Measurements from ENCODE around the gene CCDC74B.
"Not testable (repeated sequence)": the region's sequence is repeated elsewhere in the genome, so short reads cannot be mapped to it uniquely, and the experiment has no call there.

The CCDC74B gene

DNA sequence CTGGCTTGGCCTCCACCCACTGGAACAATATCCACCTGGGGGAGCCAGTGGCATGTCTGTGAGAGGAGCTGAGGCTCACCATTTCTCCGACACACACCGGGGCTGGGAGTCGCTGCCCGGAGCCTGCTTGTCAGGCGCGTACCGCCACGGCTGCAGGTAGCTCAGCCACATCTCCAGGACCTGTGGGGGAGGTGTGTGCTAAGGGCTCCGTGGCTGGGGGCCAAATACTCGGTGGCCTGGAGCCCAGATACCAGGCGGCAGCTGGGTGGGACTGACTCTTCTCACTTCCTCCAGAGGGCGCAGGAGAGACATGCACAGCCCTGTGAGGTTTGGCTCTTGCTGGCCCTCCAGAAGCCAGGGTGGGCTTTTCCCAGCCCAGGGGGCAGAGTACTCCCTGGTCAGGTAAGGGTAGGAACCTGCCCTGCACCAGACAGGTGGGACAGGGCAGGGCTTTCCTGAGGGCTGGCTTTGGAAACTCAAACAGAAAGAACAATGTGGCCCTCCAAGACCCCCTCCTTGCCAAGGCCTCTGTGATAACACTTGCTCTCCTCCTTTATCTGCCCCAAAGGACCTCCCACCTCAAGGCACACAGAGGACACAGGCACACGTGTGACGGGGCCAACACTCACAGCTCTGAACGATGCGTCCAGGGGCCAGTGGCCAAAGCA, 11.2 kb upstream of the CCDC74B start:
- not testable (repeated sequence) for H3K27ac ChIP-seq (ENCODE audit: low read length); H3K27me3 ChIP-seq (ENCODE audit: control insufficient read depth, insufficient read depth, low read length); H3K9me3 ChIP-seq (ENCODE audit: control insufficient read depth, insufficient read depth, low read length); H3K4me1 ChIP-seq (ENCODE audit: control insufficient read depth, insufficient read depth, low read length); H3K4me3 ChIP-seq (ENCODE audit: low read length)
- H3K36me3 ChIP-seq (ENCODE audit: control insufficient read depth, insufficient read depth, low read length): peaks cover 23% of the 10 kb centered on the region
- peak; percentile 13 for DNase-seq (ENCODE audit: low read depth, low spot score)
- WGBS (ENCODE audit: insufficient coverage, insufficient read length): no CpG with 5 or more reads among the region's 16 CpGs

DNA sequence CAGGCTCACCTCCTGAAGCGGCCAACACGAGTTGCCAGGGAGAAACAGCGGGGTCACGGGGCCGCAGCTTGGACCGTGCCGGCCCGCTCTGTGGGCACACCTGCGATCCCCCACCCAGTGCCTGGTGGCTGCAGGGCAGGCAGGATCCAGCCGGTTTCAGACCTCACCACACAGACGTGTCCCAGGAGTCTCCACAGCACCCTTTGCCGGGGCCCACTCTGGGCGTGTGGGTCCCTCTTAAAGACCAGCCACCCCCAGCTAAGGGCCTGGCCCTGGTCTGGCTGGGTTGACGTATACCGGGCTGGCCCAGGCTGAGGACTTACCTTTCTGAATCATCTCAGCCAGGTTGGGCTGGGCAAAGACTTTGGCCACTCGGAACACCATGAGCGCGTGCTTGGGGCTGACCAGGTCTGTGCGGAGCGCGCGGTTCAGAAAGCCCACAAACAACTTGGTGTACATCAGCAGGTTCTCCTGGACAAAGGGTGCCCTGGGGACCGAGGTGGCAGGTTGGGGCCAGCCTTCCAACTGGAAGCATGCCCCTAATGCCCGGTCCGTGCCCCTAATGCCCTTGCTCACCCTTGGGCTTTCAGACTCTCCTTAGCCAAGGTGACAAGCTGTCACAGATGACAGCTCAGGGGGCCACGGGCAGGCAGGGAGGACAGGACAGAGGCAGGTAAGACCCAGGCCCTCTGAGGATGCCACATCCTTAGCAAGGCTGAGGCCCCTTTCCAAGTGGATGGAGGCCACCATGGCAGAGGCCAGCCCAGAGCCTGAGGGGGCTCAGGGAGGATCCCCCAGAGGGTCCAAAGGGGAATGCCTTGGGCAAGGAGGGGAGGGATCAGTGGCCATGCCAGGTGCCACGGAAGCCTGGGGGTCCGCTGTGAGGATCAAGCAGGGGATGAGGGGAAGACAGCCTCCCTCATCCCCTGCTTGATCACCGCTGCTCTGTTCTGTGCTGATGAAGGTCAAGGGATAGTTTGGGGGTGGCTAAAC, 10.2 kb upstream of the CCDC74B start:
- Histone ChIP-seq H3K36me3 (ENCODE audit: control insufficient read depth, insufficient read depth, low read length) (peaks cover 23% of the 10 kb centered on the region), H3K4me1 (ENCODE audit: control insufficient read depth, insufficient read depth, low read length) (no peaks in the 10 kb centered on the region), H3K4me3 (ENCODE audit: low read length) (no peak overlapping the region), H3K27me3 (ENCODE audit: control insufficient read depth, insufficient read depth, low read length) (no peaks in the 10 kb centered on the region), H3K9me3 (ENCODE audit: control insufficient read depth, insufficient read depth, low read length) (no peaks in the 10 kb centered on the region), H3K27ac (ENCODE audit: low read length) (no peak overlapping the region)
- DNase-seq (ENCODE audit: low read depth, low spot score): no peak
- no CpG with 5 or more reads among the region's 29 CpGs for WGBS (ENCODE audit: insufficient coverage, insufficient read length)

DNA sequence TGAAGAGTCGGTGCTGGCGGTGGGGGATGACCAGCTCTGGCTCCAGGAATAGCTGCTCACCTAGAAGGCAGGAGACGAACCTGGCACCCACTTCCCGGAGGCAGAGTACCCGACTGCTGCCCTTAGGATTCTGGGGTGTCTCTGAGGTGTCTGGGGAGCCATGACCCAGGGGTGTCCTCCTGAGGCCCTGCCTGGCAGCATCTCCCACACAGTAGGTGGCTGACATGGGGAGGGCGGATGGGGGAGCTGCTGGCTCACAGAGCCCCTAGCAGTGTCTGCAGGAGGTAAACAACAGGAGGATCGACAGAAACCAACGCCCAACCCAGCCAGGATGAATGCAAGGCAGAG, 9.5 kb upstream of the CCDC74B start:
- H3K36me3 ChIP-seq (ENCODE audit: control insufficient read depth, insufficient read depth, low read length): peaks cover 23% of the 10 kb centered on the region
- H3K27ac ChIP-seq (ENCODE audit: low read length); H3K4me3 ChIP-seq (ENCODE audit: low read length); H3K9me3 ChIP-seq (ENCODE audit: control insufficient read depth, insufficient read depth, low read length); DNase-seq (ENCODE audit: low read depth, low spot score); H3K27me3 ChIP-seq (ENCODE audit: control insufficient read depth, insufficient read depth, low read length); H3K4me1 ChIP-seq (ENCODE audit: control insufficient read depth, insufficient read depth, low read length): not testable (repeated sequence)
- no CpG with 5 or more reads among the region's 8 CpGs for WGBS (ENCODE audit: insufficient coverage, insufficient read length)

DNA sequence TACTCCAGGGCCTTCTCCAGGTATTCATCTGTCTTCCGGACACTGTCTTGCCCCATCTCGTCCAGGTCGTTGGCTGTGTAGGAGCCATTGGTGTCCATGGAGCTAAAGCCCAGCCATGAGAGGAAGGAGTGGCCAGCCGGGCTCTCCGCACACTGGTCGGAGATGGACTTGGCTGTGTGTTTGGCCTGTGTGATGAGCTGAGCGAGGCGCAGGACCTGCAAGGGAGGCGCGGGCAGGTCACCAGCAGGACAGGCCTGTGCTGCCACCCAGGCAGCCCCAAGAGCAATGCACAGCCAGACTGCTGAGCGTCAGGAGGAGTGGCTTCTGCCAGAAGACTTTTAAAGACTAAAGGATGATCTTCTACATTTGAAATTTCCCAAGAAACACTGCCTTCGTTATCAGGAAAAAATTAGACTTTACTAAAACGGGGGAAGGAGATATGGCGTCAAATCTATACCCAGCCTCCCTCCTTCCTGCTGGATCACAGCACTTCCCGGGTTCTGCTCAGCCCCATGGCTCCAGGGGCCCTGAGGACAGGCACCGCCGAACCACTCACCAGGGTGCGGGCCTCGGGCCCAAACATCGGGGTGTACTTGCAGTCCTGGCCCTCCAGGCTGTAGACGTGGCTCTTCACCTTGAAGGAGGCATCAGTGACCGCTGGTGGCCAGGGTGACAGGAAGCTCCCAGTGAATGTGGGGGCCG, 9.0 kb upstream of the CCDC74B start:
- H3K27ac ChIP-seq (ENCODE audit: low read length); DNase-seq (ENCODE audit: low read depth, low spot score); H3K9me3 ChIP-seq (ENCODE audit: control insufficient read depth, insufficient read depth, low read length); H3K27me3 ChIP-seq (ENCODE audit: control insufficient read depth, insufficient read depth, low read length); H3K4me3 ChIP-seq (ENCODE audit: low read length); H3K4me1 ChIP-seq (ENCODE audit: control insufficient read depth, insufficient read depth, low read length): not testable (repeated sequence)
- peaks cover 23% of the 10 kb centered on the region for H3K36me3 ChIP-seq (ENCODE audit: control insufficient read depth, insufficient read depth, low read length)
- no CpG with 5 or more reads among the region's 23 CpGs for whole genome bisulfite sequencing (ENCODE audit: insufficient coverage, insufficient read length)

DNA sequence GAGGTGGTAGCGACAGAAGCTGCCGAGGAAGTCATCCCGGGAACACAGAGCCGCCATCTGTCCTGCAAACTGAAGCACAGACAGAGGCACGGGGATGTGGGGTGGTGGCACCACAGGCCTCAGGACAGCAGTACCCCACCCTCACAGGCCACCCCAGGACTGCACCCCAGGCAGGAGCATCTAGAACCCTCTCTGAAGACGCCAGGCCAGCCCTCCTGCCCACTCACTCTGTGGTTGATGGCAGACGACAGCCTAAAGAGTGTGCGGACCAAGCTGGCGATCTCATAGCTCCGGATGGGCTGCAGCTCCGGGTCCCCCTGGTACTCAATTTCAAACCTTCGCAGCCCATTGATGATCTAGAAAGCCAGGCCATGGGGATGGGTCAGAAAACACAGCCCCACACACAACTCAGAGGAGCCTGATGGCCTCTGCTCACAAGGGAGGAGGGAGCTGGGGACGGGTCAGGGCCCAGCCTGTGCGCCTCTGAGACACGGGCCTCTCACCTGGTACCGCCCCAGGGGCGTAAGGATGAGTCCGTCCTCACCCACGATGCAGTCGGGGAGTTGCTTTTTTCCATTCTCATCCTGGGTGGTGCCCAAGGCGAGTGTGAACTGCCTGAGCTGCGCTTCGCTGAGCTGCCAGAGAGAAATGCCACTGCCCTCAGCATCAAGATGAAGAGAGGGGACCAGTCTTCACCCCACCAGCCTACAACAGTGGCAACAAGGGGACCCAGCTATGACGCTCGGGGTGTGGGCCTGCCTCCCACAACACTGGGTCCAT, 8.1 kb upstream of the CCDC74B start:
- H3K36me3 ChIP-seq (ENCODE audit: control insufficient read depth, insufficient read depth, low read length): peaks cover 23% of the 10 kb centered on the region
- H3K4me3 ChIP-seq (ENCODE audit: low read length): no peak overlapping the region
- WGBS (ENCODE audit: insufficient coverage, insufficient read length): no CpG with 5 or more reads among the region's 25 CpGs

DNA sequence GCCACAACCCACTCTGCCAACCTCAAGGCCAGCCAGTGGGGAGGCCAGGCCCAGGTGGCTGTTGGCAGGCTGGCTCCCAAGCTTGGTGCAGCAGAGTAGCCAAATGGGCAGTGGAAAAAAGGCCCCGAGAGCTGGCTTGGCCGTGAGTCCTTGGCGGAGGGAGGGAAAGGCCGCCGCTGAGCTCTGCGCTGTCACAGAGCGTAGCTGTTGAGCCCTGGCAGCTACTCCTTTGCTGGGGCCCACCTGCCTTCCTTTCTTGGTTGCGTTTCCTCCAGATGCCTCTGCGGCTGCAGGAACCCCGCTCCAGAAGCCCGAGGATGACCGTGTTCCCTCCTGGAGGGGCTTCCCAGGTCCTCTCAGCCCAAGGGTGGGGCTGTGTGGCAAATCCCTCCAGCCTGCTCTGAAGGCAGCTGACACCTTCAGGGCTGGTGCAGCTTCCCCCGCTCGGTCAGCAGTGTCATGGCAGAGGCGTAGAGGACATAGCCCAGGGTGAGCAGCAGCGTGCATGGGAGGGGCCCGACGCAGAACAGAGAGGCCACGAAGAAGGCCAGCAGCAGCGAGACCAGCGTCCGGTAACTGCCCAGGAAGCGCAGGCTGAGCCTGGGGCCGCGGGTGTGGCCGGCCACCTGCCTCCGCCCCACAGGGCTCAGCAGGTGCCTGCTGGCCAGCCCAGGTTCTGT, 7.4 kb upstream of the CCDC74B start:
- H3K9me3 ChIP-seq (ENCODE audit: control insufficient read depth, insufficient read depth, low read length); H3K4me3 ChIP-seq (ENCODE audit: low read length); H3K27ac ChIP-seq (ENCODE audit: low read length); H3K27me3 ChIP-seq (ENCODE audit: control insufficient read depth, insufficient read depth, low read length); DNase-seq (ENCODE audit: low read depth, low spot score); H3K4me1 ChIP-seq (ENCODE audit: control insufficient read depth, insufficient read depth, low read length): not testable (repeated sequence)
- H3K36me3 ChIP-seq (ENCODE audit: control insufficient read depth, insufficient read depth, low read length): peaks cover 23% of the 10 kb centered on the region
- no CpG with 5 or more reads among the region's 27 CpGs for WGBS (ENCODE audit: insufficient coverage, insufficient read length)

More for the DNA sequence above, 8.1 kb upstream of the CCDC74B start:
- no peak for DNase-seq (ENCODE audit: low read depth, low spot score)
- no peaks in the 10 kb centered on the region for H3K27me3 ChIP-seq (ENCODE audit: control insufficient read depth, insufficient read depth, low read length)
- no peaks in the 10 kb centered on the region for H3K9me3 ChIP-seq (ENCODE audit: control insufficient read depth, insufficient read depth, low read length)
- no peak overlapping the region for H3K27ac ChIP-seq (ENCODE audit: low read length)
- H3K4me1 ChIP-seq (ENCODE audit: control insufficient read depth, insufficient read depth, low read length): no peaks in the 10 kb centered on the region

DNA sequence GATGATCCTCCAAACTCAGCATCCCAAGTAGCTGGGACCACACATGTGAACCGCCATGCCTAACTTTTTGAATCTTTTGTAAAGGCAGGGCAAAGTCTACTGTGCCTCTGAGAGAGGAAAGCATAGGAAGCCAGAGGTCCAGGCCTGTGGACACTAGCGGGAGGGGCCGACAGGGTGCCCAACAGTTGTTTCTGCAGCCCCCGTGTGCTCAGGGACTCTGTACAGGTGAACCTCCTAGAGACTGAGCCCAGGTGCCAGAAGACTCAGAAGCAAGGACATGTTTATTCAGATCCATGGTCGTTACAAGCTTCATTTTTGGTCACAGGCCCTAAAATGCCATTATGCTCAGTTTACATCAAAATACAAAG, 6.2 kb upstream of the CCDC74B start:
- DNase-seq (ENCODE audit: low read depth, low spot score); H3K4me1 ChIP-seq (ENCODE audit: control insufficient read depth, insufficient read depth, low read length); H3K27ac ChIP-seq (ENCODE audit: low read length); H3K4me3 ChIP-seq (ENCODE audit: low read length); H3K27me3 ChIP-seq (ENCODE audit: control insufficient read depth, insufficient read depth, low read length); H3K9me3 ChIP-seq (ENCODE audit: control insufficient read depth, insufficient read depth, low read length): not testable (repeated sequence)
- WGBS (ENCODE audit: insufficient coverage, insufficient read length): no CpG with 5 or more reads among the region's 5 CpGs
- H3K36me3 ChIP-seq (ENCODE audit: control insufficient read depth, insufficient read depth, low read length): peaks cover 23% of the 10 kb centered on the region

GRCh38 chr2:130150181-130151144, 5.6 kb upstream of the CCDC74B start:
- Histone ChIP-seq H3K27ac (ENCODE audit: low read length) (no peak overlapping the region), H3K36me3 (ENCODE audit: control insufficient read depth, insufficient read depth, low read length) (peaks cover 21% of the 10 kb centered on the region), H3K27me3 (ENCODE audit: control insufficient read depth, insufficient read depth, low read length) (no peaks in the 10 kb centered on the region), H3K9me3 (ENCODE audit: control insufficient read depth, insufficient read depth, low read length) (no peaks in the 10 kb centered on the region), H3K4me1 (ENCODE audit: control insufficient read depth, insufficient read depth, low read length) (no peaks in the 10 kb centered on the region), H3K4me3 (ENCODE audit: low read length) (no peak overlapping the region)
- no peak for DNase-seq (ENCODE audit: low read depth, low spot score)
- no CpG with 5 or more reads among the region's 23 CpGs for WGBS (ENCODE audit: insufficient coverage, insufficient read length)

GRCh38 chr2:130148515-130148914, 3.6 kb upstream of the CCDC74B start:
- H3K36me3 ChIP-seq (ENCODE audit: control insufficient read depth, insufficient read depth, low read length): peaks cover 13% of the 10 kb centered on the region
- not testable (repeated sequence) for H3K4me3 ChIP-seq (ENCODE audit: low read length); H3K9me3 ChIP-seq (ENCODE audit: control insufficient read depth, insufficient read depth, low read length); DNase-seq (ENCODE audit: low read depth, low spot score); H3K27me3 ChIP-seq (ENCODE audit: control insufficient read depth, insufficient read depth, low read length); H3K27ac ChIP-seq (ENCODE audit: low read length); H3K4me1 ChIP-seq (ENCODE audit: control insufficient read depth, insufficient read depth, low read length)
- WGBS (ENCODE audit: insufficient coverage, insufficient read length): no CpG with 5 or more reads among the region's 6 CpGs

All from iPS DF 6.9 (cell line).